HepG2 (cell line): ENCODE data around the gene AHCY. TPM values are rescaled to one million over a fixed set of nuclear protein-coding genes. Genes with fewer than 3 reads are reported as not detected.
A peak's percentile ranks its signal among the peaks of the same experiment; 100 is the strongest.

Experiments used
- AHR ChIP-seq: IDR thresholded peaks from 2 replicates; pipeline ENCODE4 v1.6.1; 2018; ENCODE audit warnings: missing genetic modification reagents, missing compliant biosample characterization
- ASH2L ChIP-seq: fragments of 300-600, 200-600 bp; sonication (generic); IDR thresholded peaks from 2 replicates; pipeline ENCODE4 v1.7.0; 2017; ENCODE audit warnings: low read depth, mild to moderate bottlenecking, moderate library complexity, mixed read lengths, low read length; ENCODE audit not compliant: insufficient read length
- CBFB ChIP-seq: sonication (generic); formaldehyde crosslinking; IDR thresholded peaks from 2 replicates; pipeline ENCODE4 v1.4.0; 2020; ENCODE audit warnings: missing genetic modification reagents
- CHCHD3 ChIP-seq: sonication (generic); formaldehyde crosslinking; IDR thresholded peaks from 2 replicates; pipeline ENCODE4 v1.8.0; 2022; ENCODE audit warnings: mild to moderate bottlenecking, missing genetic modification reagents, moderate library complexity
- HOXA5 ChIP-seq: sonication (generic); formaldehyde crosslinking; IDR thresholded peaks from 2 replicates; pipeline ENCODE4 v1.4.0; 2020; ENCODE audit warnings: missing genetic modification reagents
- KDM1A ChIP-seq: IDR thresholded peaks from 2 replicates; pipeline ENCODE4 v1.6.1; 2016; ENCODE audit warnings: missing compliant biosample characterization
- MAFG ChIP-seq: sonication (generic); formaldehyde crosslinking; IDR thresholded peaks from 2 replicates; pipeline ENCODE4 v1.5.1; 2020; ENCODE audit warnings: mild to moderate bottlenecking, missing genetic modification reagents
- MIER3 ChIP-seq: IDR thresholded peaks from 2 replicates; pipeline ENCODE4 v1.6.1; 2016; ENCODE audit warnings: missing compliant biosample characterization, borderline replicate concordance
- MTF2 ChIP-seq: sonication (generic); formaldehyde crosslinking; IDR thresholded peaks from 2 replicates; pipeline ENCODE4 v1.5.0; 2020; ENCODE audit warnings: missing genetic modification reagents, borderline replicate concordance
- NR2F2 ChIP-seq: IDR thresholded peaks from 2 replicates; pipeline ENCODE4 v1.6.1; 2012; ENCODE audit warnings: low read depth, inconsistent platforms, borderline replicate concordance
- PITX1 ChIP-seq: sonication (generic); formaldehyde crosslinking; IDR thresholded peaks from 2 replicates; pipeline ENCODE4 v1.5.1; 2020; ENCODE audit warnings: mild to moderate bottlenecking, missing genetic modification reagents
- PLRG1 ChIP-seq: fragments of 450-650 bp; conservative IDR thresholded peaks from 2 replicates; pipeline ENCODE4 v1.6.1; 2016
- SOX13 ChIP-seq, 3 experiments: fragments of 450-650 bp in 1 of 3; sonication (generic) in 1 of 3; formaldehyde crosslinking in 1 of 3; IDR thresholded peaks in 2 of 3; conservative IDR thresholded peaks in 1 of 3; 2 replicates each; pipeline versions ENCODE4 v1.5.0 to v1.6.1; 2016 to 2020; ENCODE audit warnings: antibody characterized with exemption in 1 of 3, mild to moderate bottlenecking in 1 of 3, missing compliant biosample characterization in 1 of 3, missing genetic modification reagents in 1 of 3, moderate library complexity in 1 of 3
- SRSF4 ChIP-seq: fragments of 200-400 bp; formaldehyde crosslinking; IDR thresholded peaks from one replicate; pipeline ENCODE4 v1.6.1; 2018; ENCODE audit warnings: mild to moderate bottlenecking, low read depth, low read length, moderate library complexity; ENCODE audit not compliant: poor library complexity, severe bottlenecking
- TCF12 ChIP-seq, 2 experiments: fragments of 450-650 bp in 1 of 2; sonication (generic) in 1 of 2; formaldehyde crosslinking in 1 of 2; IDR thresholded peaks; 2 replicates each; pipeline versions ENCODE4 v1.6.1 to v1.8.0; 2017 to 2022; ENCODE audit warnings: antibody characterized with exemption in 1 of 2, mild to moderate bottlenecking in 1 of 2, missing genetic modification reagents in 1 of 2, moderate library complexity in 1 of 2
- TFDP2 ChIP-seq: sonication (generic); formaldehyde crosslinking; IDR thresholded peaks from 2 replicates; pipeline ENCODE4 v1.4.0; 2020; ENCODE audit warnings: missing genetic modification reagents
- XBP1 ChIP-seq: sonication (generic); formaldehyde crosslinking; IDR thresholded peaks from 2 replicates; pipeline ENCODE4 v1.5.0; 2020; ENCODE audit warnings: missing genetic modification reagents
- ZBTB8A ChIP-seq: sonication (generic); formaldehyde crosslinking; IDR thresholded peaks from 2 replicates; pipeline ENCODE4 v1.4.0; 2020; ENCODE audit warnings: mild to moderate bottlenecking, low read depth, missing genetic modification reagents, borderline replicate concordance
- ZNF414 ChIP-seq: sonication (generic); formaldehyde crosslinking; IDR thresholded peaks from 2 replicates; pipeline ENCODE4 v1.5.0; 2020; ENCODE audit warnings: missing genetic modification reagents
- ZNF432 ChIP-seq: sonication (generic); formaldehyde crosslinking; IDR thresholded peaks from 2 replicates; pipeline ENCODE4 v1.5.0; 2020; ENCODE audit warnings: missing genetic modification reagents, mild to moderate bottlenecking, borderline replicate concordance
- ZNF770 ChIP-seq: sonication (generic); formaldehyde crosslinking; IDR thresholded peaks from 2 replicates; pipeline ENCODE4 v1.5.0; 2020; ENCODE audit warnings: mild to moderate bottlenecking, missing genetic modification reagents
- ZSCAN20 ChIP-seq: sonication (generic); formaldehyde crosslinking; IDR thresholded peaks from 2 replicates; pipeline ENCODE4 v1.4.0; 2020; ENCODE audit warnings: missing genetic modification reagents, mild to moderate bottlenecking, borderline replicate concordance
- ZUFSP ChIP-seq: sonication (generic); formaldehyde crosslinking; IDR thresholded peaks from 2 replicates; pipeline ENCODE4 v1.9.0; 2021; ENCODE audit warnings: missing genetic modification reagents, mild to moderate bottlenecking, borderline replicate concordance
- polyA plus RNA-seq, 8 experiments: library from polyadenylated mRNA; depleted of rRNA in 3 of 8; stranded (reverse) in 7 of 8; unstranded in 1 of 8; fragments of >200 nt; fragmentation: Illumina TruSeq in 4 of 8; extraction: Trizol in 4 of 8; gene quantifications; 2 replicates each; pipeline versions ENCODE4 v1.2.1 to v1.2.3, GENCODE V29; 2011 to 2016; ENCODE audit warnings: low read depth in 4 of 8, missing spikeins in 1 of 8, mixed read lengths in 1 of 8; ENCODE audit not compliant: insufficient read depth in 1 of 8
- total RNA-seq, 5 experiments: library from RNA; depleted of rRNA; stranded (reverse); fragments of >200 nt; fragmentation: Illumina TruSeq; extraction: Trizol; gene quantifications; 2 replicates each; pipeline ENCODE4 v1.2.3, GENCODE V29; 2016; ENCODE audit warnings: low read depth in 1 of 5

Gene AHCY
- total and polyA plus RNA-seq, 2 of the 13 experiments (the other 11 are each of a cell fraction or from before 2014, with no cell fraction given), result 407 to 419 TPM

GRCh38 chr20:34302723-34303533 is at the start of gene AHCY (continued):
- TF ChIP-seq SOX13 (IDR thresholded peaks at IDR 0.05), result 0 out of 2 replicates have a peak, but pooled peaks have one; percentile 9
- TF ChIP-seq SOX13 (CRISPR knock-in tag; conservative IDR thresholded peaks at IDR 0.05 in 1 of 2, IDR thresholded peaks at IDR 0.05 in 1 of 2), result peak in 1 of 2 experiments; percentile 61; a peak in 2 of 4 replicates
- no peak; the same call in 1 of the 2 replicates for TF ChIP-seq PITX1 (CRISPR knock-in tag)
- no peak for TF ChIP-seq SRSF4
- peak; percentile 95; the same call in 1 of the 2 replicates for TF ChIP-seq ZUFSP (CRISPR knock-in tag)
- no peak for TF ChIP-seq KDM1A (CRISPR knock-in tag)
- no peak for TF ChIP-seq MIER3 (CRISPR knock-in tag)
- TF ChIP-seq XBP1 (CRISPR knock-in tag), result no peak
- TF ChIP-seq ZBTB8A (CRISPR knock-in tag), result no peak
- peak; percentile 93; the same call in 1 of the 2 replicates for TF ChIP-seq CHCHD3 (CRISPR knock-in tag)
- peak; percentile 24; the same call in 1 of the 2 replicates for TF ChIP-seq NR2F2
- peak; percentile 89 for TF ChIP-seq AHR (CRISPR knock-in tag)
- TF ChIP-seq ZNF414 (CRISPR knock-in tag), result 0 out of 2 replicates have a peak, but pooled peaks have one; percentile 64
- TF ChIP-seq TFDP2 (CRISPR knock-in tag), result peak; percentile 96
- peak; percentile 76; the same call in 1 of the 2 replicates for TF ChIP-seq ZSCAN20 (CRISPR knock-in tag)
- peak; percentile 98 for TF ChIP-seq ASH2L
- peak; percentile 89 for TF ChIP-seq CBFB (CRISPR knock-in tag)
- 0 out of 2 replicates have a peak, but pooled peaks have one; percentile 14 for TF ChIP-seq ZNF770
- no peak for TF ChIP-seq MTF2
- no peak for TF ChIP-seq TCF12 (IDR thresholded peaks at IDR 0.05)
- TF ChIP-seq TCF12 (CRISPR knock-in tag; IDR thresholded peaks at IDR 0.05), result peak; percentile 89; the same call in 1 of the 2 replicates
- peak; percentile 45; the same call in 1 of the 2 replicates for TF ChIP-seq MAFG (CRISPR knock-in tag)
- peak; percentile 88 for TF ChIP-seq HOXA5
- no peak for TF ChIP-seq PLRG1
- peak; percentile 87; the same call in 1 of the 2 replicates for TF ChIP-seq ZNF432 (CRISPR knock-in tag)
